Type B pancreatic cell (in vitro differentiated cells): Measurements from ENCODE around the gene ENTHD1. TPM values are rescaled to one million over a fixed set of nuclear protein-coding genes. Genes with fewer than 3 reads are reported as not detected.

ENCODE experiments used
- DNase-seq: peaks from one replicate; pipeline ENCODE4 v3.0.0; 2021; ENCODE audit warnings: mixed read lengths; ENCODE audit not compliant: unreplicated experiment; ENCODE audit errors: extremely low spot score
- H3K27ac Mint-ChIP-seq: 2 replicates; pipeline ENCODE4 v1.8.0; 2021; ENCODE audit warnings: mild to moderate bottlenecking, mixed read lengths
- H3K27me3 Mint-ChIP-seq: 2 replicates; pipeline ENCODE4 v1.8.0; 2021; ENCODE audit warnings: mixed read lengths
- H3K36me3 Mint-ChIP-seq: 2 replicates; pipeline ENCODE4 v1.8.0; 2021; ENCODE audit warnings: mixed read lengths
- H3K4me1 Mint-ChIP-seq: one replicate; pipeline ENCODE4 v1.8.0; 2021; ENCODE audit warnings: mixed read lengths; ENCODE audit not compliant: unreplicated experiment
- H3K4me3 Mint-ChIP-seq: 2 replicates; pipeline ENCODE4 v1.8.0; 2021; ENCODE audit warnings: mild to moderate bottlenecking, mixed read lengths
- H3K9me3 Mint-ChIP-seq: 2 replicates; pipeline ENCODE4 v1.8.0; 2021; ENCODE audit warnings: mixed read lengths
- total RNA-seq: library from RNA; stranded (reverse); gene quantifications from 2 replicates; pipeline ENCODE4 v1.2.1, GENCODE V29; 2021; ENCODE audit warnings: low replicate concordance
- TF ChIP-seq, protein P1 (sequence below): fragments of 200-600 bp; sonication (generic); conservative IDR thresholded peaks from 2 replicates; pipeline ENCODE4 v1.5.0; 2021; ENCODE audit warnings: antibody characterized with exemption, mild to moderate bottlenecking

ENTHD1 gene
- total RNA-seq, 1 donor from 2014 or later = not detected

DNA sequence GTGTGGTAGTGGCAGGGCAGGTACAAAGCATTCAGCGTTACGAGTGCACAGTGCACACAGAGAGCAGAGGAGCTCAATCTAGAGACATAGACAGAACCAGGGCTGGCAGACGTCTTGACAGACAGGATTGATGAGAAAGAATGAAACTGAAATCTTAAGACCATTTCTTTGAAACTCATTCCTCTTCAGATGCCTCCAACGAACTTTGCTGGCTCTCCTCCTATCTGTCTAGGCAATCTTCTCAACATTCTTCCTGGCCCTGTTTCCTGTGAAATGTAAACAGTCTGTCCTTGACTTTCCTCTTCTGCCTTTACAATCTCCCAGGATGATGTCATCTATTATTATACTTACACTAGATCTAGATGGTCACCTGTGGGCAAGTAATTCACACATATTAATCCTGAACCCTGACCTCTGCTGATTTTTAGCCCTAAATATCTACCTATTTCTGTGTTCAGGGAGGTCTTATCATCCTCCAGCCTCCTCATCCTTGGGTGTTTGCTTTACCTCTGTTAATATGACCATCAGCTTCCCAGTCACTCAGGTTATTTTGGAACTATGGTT is 119.5 kb downstream of the ENTHD1 start:
- Mint-ChIP-seq H3K4me1 (no peaks in the 10 kb centered on the region), H3K9me3 (no peaks in the 10 kb centered on the region), H3K27me3 (peaks cover 25% of the 10 kb centered on the region), H3K27ac (no peak overlapping the region), H3K4me3 (no peak overlapping the region), H3K36me3 (no peaks in the 10 kb centered on the region)
- TF ChIP-seq, protein P1, sequence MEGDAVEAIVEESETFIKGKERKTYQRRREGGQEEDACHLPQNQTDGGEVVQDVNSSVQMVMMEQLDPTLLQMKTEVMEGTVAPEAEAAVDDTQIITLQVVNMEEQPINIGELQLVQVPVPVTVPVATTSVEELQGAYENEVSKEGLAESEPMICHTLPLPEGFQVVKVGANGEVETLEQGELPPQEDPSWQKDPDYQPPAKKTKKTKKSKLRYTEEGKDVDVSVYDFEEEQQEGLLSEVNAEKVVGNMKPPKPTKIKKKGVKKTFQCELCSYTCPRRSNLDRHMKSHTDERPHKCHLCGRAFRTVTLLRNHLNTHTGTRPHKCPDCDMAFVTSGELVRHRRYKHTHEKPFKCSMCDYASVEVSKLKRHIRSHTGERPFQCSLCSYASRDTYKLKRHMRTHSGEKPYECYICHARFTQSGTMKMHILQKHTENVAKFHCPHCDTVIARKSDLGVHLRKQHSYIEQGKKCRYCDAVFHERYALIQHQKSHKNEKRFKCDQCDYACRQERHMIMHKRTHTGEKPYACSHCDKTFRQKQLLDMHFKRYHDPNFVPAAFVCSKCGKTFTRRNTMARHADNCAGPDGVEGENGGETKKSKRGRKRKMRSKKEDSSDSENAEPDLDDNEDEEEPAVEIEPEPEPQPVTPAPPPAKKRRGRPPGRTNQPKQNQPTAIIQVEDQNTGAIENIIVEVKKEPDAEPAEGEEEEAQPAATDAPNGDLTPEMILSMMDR = no peak
- no peak for DNase-seq

DNA sequence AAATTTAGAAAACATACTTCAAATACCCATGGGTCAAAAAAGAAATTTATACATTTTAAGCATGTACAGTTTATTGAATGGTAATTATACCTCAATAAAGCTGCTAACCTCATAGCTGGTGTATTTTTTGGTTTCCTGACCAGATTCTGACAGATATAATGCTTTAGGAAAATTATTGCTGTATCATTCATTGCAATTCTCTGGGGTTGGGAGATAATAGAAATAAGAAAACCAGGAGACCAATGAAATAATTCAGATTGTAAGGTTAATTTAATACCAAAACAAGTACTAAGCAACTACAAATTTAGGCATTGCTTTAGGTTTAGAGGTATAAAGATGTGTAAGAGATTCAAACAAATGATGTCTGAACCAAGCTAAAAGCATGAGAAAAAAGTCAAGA is 120.1 kb downstream of the ENTHD1 start:
- DNase-seq = no peak
- H3K27me3 Mint-ChIP-seq = peaks cover 26% of the 10 kb centered on the region
- no peak overlapping the region for H3K4me3 Mint-ChIP-seq
- H3K27ac Mint-ChIP-seq = no peak overlapping the region
- H3K4me1 Mint-ChIP-seq = no peaks in the 10 kb centered on the region
- H3K36me3 Mint-ChIP-seq = no peaks in the 10 kb centered on the region
- no peaks in the 10 kb centered on the region for H3K9me3 Mint-ChIP-seq
- TF ChIP-seq, protein P1 = no peak

DNA sequence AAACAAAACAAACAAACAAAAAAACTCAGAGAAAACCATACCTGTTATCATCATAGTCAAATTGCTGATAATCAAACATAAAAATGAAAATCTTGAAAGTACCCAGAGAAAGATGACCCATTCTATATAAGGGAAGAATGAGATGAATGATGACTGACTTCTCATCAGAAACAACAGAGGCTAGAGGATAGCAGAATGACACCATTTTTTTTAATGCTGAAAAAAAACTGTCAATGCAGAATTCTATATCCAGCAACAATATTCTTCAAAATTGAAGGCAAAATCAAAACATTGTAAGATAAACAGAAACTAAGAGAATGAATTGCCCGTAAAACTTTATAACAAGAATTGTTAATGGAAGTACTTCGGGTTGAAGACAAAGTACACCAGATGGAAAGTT is 122.1 kb downstream of the ENTHD1 start:
- H3K27me3 Mint-ChIP-seq = peaks cover 34% of the 10 kb centered on the region
- no peaks in the 10 kb centered on the region for H3K4me1 Mint-ChIP-seq
- no peaks in the 10 kb centered on the region for H3K36me3 Mint-ChIP-seq
- no peak for DNase-seq
- H3K4me3 Mint-ChIP-seq = no peak overlapping the region
- TF ChIP-seq, protein P1 = no peak
- H3K9me3 Mint-ChIP-seq = no peaks in the 10 kb centered on the region
- H3K27ac Mint-ChIP-seq = no peak overlapping the region

DNA sequence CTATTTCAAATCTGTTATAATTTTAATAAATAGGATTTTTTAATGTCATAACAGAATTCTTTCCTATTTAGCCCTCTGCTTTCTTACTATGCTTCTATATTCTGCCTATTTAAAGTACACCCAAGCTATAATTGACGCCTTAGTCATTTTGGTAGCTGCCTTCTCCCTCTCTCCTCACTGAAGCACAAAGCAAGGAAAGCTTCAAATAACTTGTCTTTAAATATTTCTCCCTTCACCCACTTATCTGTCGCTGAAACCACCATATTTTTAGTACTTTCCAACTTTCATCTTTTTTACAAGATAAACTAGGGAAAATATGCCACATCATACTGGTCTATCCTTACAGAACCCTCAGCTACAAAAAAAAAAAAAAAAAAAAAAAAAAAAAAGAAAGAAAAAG is 127.9 kb downstream of the ENTHD1 start:
- no peaks in the 10 kb centered on the region for H3K9me3 Mint-ChIP-seq
- no peak overlapping the region for H3K27ac Mint-ChIP-seq
- H3K36me3 Mint-ChIP-seq = no peaks in the 10 kb centered on the region
- H3K27me3 Mint-ChIP-seq = peaks cover 26% of the 10 kb centered on the region
- no peak for DNase-seq
- no peak overlapping the region for H3K4me3 Mint-ChIP-seq
- no peaks in the 10 kb centered on the region for H3K4me1 Mint-ChIP-seq
- TF ChIP-seq, protein P1 = no peak

DNA sequence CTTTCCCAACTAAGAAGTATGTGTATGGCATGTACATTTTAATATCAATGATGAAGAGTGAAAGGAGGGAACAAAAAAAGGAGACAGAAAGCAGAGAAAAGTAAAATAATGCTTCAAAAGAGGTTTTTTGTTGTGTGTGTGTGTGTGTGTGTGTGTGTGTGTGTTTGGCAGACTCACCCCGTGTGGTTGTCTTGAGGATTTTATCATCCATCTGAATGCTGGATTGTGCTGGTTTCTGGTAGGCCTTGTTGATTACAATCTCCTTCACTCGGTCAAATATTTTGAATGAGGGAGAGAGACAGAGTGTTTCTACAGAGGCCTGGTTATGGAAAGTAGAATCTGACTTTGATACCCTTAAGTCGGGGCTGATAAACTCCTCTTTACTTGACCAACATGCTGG is 128.5 kb downstream of the ENTHD1 start:
- H3K27ac Mint-ChIP-seq = no peak overlapping the region
- TF ChIP-seq, protein P1 = no peak
- no peaks in the 10 kb centered on the region for H3K4me1 Mint-ChIP-seq
- DNase-seq = no peak
- no peak overlapping the region for H3K4me3 Mint-ChIP-seq
- peaks cover 24% of the 10 kb centered on the region for H3K27me3 Mint-ChIP-seq
- no peaks in the 10 kb centered on the region for H3K36me3 Mint-ChIP-seq
- no peaks in the 10 kb centered on the region for H3K9me3 Mint-ChIP-seq

DNA sequence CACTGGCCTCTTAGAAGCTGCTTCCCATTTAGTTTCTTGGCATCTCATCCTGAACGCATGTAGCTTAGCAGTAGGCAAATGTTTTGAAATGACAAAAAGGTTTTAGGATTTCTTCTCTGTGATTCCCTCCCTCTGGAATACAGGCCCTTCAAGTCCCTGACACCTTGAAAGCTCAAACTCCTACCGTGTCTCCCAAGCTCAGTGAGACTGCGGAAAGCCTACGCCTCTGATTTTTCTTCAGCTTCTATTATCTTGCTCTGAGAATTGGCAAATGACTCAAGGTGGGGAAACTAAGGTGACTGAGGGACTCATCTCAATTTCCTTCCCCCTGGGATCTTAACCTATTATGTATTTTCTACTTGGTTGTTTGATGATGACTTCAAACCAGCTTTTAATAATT is 130.3 kb downstream of the ENTHD1 start:
- Mint-ChIP-seq H3K9me3 (no peaks in the 10 kb centered on the region), H3K27me3 (peaks cover 15% of the 10 kb centered on the region), H3K27ac (no peak overlapping the region), H3K4me3 (no peak overlapping the region), H3K4me1 (no peaks in the 10 kb centered on the region), H3K36me3 (no peaks in the 10 kb centered on the region)
- no peak for DNase-seq
- TF ChIP-seq, protein P1 = no peak
